ENCODE data around the gene SIL1.

- no peak for TF ChIP-seq CTCF (IDR thresholded peaks at IDR 0.05)
- TF ChIP-seq POLR2AphosphoS5 (IDR thresholded peaks at IDR 0.05) = no peak
- no peak for TF ChIP-seq POLR2A (IDR thresholded peaks at IDR 0.05; ENCODE audit: low read depth)
- TF ChIP-seq EP300 (IDR thresholded peaks at IDR 0.05) = no peak
Observed at GRCh38 chr5:138943599-138944173, 254.5 kb downstream of the SIL1 start.

Measured in esophagus muscularis mucosa (tissue), 4 donors.